Endodermal cell (in vitro differentiated cells): ENCODE results near the gene ATP5MC2. TPM values are rescaled to one million over a fixed set of nuclear protein-coding genes. Genes with fewer than 3 reads are reported as not detected.
"Not testable (repeated sequence)": the region's sequence is repeated elsewhere in the genome, so short reads cannot be mapped to it uniquely, and the experiment has no call there.

Source experiments
- DNase-seq: peaks from one replicate; pipeline ENCODE4 v3.0.0-alpha.2; 2017
- H3K27ac ChIP-seq: 2 replicates; pipeline ENCODE4 v1.5.1; 2013; ENCODE audit warnings: mild to moderate bottlenecking, low read depth, low read length, moderate library complexity
- H3K27me3 ChIP-seq: 2 replicates; pipeline ENCODE4 v1.6.1; 2013; ENCODE audit warnings: mild to moderate bottlenecking, low read length, moderate library complexity; ENCODE audit not compliant: insufficient read depth, control insufficient read depth, poor library complexity, severe bottlenecking
- H3K36me3 ChIP-seq: 2 replicates; pipeline ENCODE4 v1.7.0; 2013; ENCODE audit warnings: mild to moderate bottlenecking, low read length, moderate library complexity; ENCODE audit not compliant: control insufficient read depth, insufficient read depth
- H3K4me1 ChIP-seq: one replicate; pipeline ENCODE4 v1.7.0; 2013; ENCODE audit warnings: low read length; ENCODE audit not compliant: control insufficient read depth, insufficient read depth
- H3K4me3 ChIP-seq: 2 replicates; pipeline ENCODE4 v1.5.1; 2013; ENCODE audit warnings: mild to moderate bottlenecking, low read length, moderate library complexity
- H3K9ac ChIP-seq: 2 replicates; pipeline ENCODE4 v1.6.1; 2013; ENCODE audit warnings: mild to moderate bottlenecking, low read length, moderate library complexity; ENCODE audit not compliant: poor library complexity, severe bottlenecking; ENCODE audit errors: extremely low read depth
- H3K9me3 ChIP-seq: 2 replicates; pipeline ENCODE4 v1.6.1; 2013; ENCODE audit warnings: mild to moderate bottlenecking, low read length, moderate library complexity; ENCODE audit not compliant: control insufficient read depth
- H3K27ac Mint-ChIP-seq: 2 replicates; pipeline ENCODE4 v1.8.0; 2020; ENCODE audit warnings: mixed read lengths
- H3K27me3 Mint-ChIP-seq: 2 replicates; pipeline ENCODE4 v1.8.0; 2021; ENCODE audit warnings: mild to moderate bottlenecking, mixed read lengths; ENCODE audit not compliant: insufficient read depth
- H3K36me3 Mint-ChIP-seq: 2 replicates; pipeline ENCODE4 v1.8.0; 2020; ENCODE audit warnings: low read depth, mixed read lengths
- H3K4me1 Mint-ChIP-seq: 2 replicates; pipeline ENCODE4 v1.8.0; 2020; ENCODE audit warnings: mixed read lengths
- H3K4me3 Mint-ChIP-seq: 2 replicates; pipeline ENCODE4 v1.8.0; 2020; ENCODE audit warnings: mild to moderate bottlenecking, moderate library complexity, mixed read lengths
- H3K9me3 Mint-ChIP-seq: 2 replicates; pipeline ENCODE4 v1.8.0; 2020; ENCODE audit warnings: mild to moderate bottlenecking, mixed read lengths
- WGBS, 2 experiments: methylation state at CpG; one replicate each; pipeline versions ENCODE4 v1.1.5 to v1.1.7; 2013; ENCODE audit warnings: missing lambda C conversion rate in 2 of 2, mixed read lengths in 1 of 2; ENCODE audit not compliant: insufficient coverage in 1 of 2, insufficient read length in 1 of 2; 5-methylcytosine and 5-hydroxymethylcytosine counted together
- total RNA-seq, 2 donors: library from RNA; stranded (reverse); fragmentation: NEBNext Ultra II Directional in 1 of 2; extraction: Animal tissue kit (Norgen Biotek cat#: 25700) in 1 of 2; gene quantifications; 2 replicates in 1 of 2; 3 replicates in 1 of 2; pipeline ENCODE4 v1.2.1, GENCODE V29; 2021
- TF ChIP-seq, protein P1 (sequence below): fragments of 200-600 bp; sonication (generic); conservative IDR thresholded peaks from 2 replicates; pipeline ENCODE4 v1.5.0; 2021; ENCODE audit warnings: antibody characterized with exemption, mild to moderate bottlenecking

Gene ATP5MC2
- total RNA-seq, 2 donors from 2014 or later, result 299 to 307 TPM

DNA sequence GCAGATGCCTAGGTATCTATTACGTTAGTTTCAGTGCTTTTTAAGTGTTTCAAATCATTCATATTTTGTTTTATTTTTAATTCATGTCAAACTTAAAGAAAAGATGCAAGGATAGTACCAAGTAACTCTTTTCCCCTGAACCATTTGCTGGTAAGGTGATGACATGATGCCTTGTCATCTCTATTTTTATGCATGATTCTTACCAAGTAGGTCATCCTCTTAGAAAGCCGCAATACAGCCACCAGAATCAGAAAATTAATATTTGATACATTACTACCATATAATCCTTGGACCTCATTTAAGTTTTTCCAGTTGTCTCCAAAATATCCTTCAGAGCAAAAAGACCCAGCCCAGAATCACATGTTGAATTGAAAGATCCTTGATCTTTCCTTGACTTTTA, 22.3 kb downstream of the ATP5MC2 start:
- Mint-ChIP-seq H3K27me3 (no peaks in the 10 kb centered on the region), H3K4me3 (no peak overlapping the region)

DNA sequence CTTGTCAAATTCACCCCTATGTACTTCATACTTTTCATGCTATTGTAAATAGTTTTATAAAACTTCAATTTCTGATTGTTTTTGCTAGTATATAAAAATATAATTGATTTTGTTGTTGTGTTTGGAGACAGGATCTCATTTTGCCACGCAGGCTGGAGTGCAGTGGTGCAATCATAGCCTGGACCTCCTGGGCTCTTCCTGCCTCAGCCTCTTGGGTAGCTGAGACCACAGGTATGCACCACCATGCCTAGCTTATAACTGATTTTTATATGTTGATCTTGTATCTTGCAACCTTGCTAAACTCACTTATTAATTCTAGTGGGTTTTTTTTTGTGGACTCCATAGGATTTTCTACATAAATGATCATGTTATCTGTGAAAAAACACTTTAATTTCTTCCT, 23.5 kb downstream of the ATP5MC2 start:
- Mint-ChIP-seq H3K36me3 (no peaks in the 10 kb centered on the region), H3K9me3 (no peaks in the 10 kb centered on the region), H3K4me1 (peaks cover 6% of the 10 kb centered on the region), H3K4me3 (no peak overlapping the region), H3K27ac (no peak overlapping the region), H3K27me3 (no peaks in the 10 kb centered on the region)
- Histone ChIP-seq H3K9me3 (no peaks in the 10 kb centered on the region), H3K4me1 (no peaks in the 10 kb centered on the region), H3K9ac (no peak overlapping the region), H3K36me3 (no peaks in the 10 kb centered on the region), H3K4me3 (no peak overlapping the region), H3K27me3 (no peaks in the 10 kb centered on the region), H3K27ac (no peak overlapping the region)
- 91% methylated on average over 1 of the region's 1 CpG; no CpG with 5 or more reads in 1 of the 2 experiments for WGBS, 2 experiments
- TF ChIP-seq, protein P1, sequence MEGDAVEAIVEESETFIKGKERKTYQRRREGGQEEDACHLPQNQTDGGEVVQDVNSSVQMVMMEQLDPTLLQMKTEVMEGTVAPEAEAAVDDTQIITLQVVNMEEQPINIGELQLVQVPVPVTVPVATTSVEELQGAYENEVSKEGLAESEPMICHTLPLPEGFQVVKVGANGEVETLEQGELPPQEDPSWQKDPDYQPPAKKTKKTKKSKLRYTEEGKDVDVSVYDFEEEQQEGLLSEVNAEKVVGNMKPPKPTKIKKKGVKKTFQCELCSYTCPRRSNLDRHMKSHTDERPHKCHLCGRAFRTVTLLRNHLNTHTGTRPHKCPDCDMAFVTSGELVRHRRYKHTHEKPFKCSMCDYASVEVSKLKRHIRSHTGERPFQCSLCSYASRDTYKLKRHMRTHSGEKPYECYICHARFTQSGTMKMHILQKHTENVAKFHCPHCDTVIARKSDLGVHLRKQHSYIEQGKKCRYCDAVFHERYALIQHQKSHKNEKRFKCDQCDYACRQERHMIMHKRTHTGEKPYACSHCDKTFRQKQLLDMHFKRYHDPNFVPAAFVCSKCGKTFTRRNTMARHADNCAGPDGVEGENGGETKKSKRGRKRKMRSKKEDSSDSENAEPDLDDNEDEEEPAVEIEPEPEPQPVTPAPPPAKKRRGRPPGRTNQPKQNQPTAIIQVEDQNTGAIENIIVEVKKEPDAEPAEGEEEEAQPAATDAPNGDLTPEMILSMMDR, result no peak
- DNase-seq, result no peak

More for the DNA sequence above, 22.3 kb downstream of the ATP5MC2 start:
- no peak overlapping the region for H3K9ac ChIP-seq
- TF ChIP-seq, protein P1, result no peak
- no peak overlapping the region for H3K27ac Mint-ChIP-seq
- H3K36me3 ChIP-seq, result no peaks in the 10 kb centered on the region
- no peaks in the 10 kb centered on the region for H3K9me3 Mint-ChIP-seq
- H3K9me3 ChIP-seq, result no peaks in the 10 kb centered on the region
- H3K36me3 Mint-ChIP-seq, result no peaks in the 10 kb centered on the region
- no peak overlapping the region for H3K27ac ChIP-seq
- no peak for DNase-seq
- no peak overlapping the region for H3K4me3 ChIP-seq
- H3K27me3 ChIP-seq, result no peaks in the 10 kb centered on the region
- WGBS, 2 experiments, result 94 to 100% methylated on average over 1 to 2 of the region's 2 CpGs
- H3K4me1 Mint-ChIP-seq, result peaks cover 13% of the 10 kb centered on the region
- H3K4me1 ChIP-seq, result peaks cover 5% of the 10 kb centered on the region

DNA sequence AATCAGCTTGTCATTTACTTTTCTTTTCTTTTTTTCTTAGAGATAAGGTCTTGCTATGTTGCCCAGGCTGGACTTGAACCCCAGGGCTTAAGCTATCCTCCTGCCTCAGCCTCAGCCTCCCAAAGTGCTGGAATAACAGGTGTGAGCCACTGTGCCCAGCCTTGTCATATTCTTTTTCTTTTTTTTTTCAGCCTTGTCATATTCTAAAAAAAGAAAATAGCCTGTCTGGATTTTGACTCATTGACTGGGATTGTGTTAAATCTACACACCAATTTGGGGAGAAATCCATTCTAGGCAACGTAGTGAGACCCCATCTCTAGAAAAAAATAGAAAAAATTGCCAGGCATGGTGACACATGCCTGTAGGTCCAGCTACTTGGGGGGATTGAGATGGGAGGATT, 24.1 kb downstream of the ATP5MC2 start:
- H3K27ac Mint-ChIP-seq, result no peak overlapping the region
- peaks cover 1% of the 10 kb centered on the region for H3K4me1 Mint-ChIP-seq
- WGBS, 2 experiments, result 79% methylated on average over 1 of the region's 1 CpG; no CpG with 5 or more reads in 1 of the 2 experiments
- Histone ChIP-seq H3K4me1 (no peaks in the 10 kb centered on the region), H3K36me3 (no peaks in the 10 kb centered on the region), H3K9ac (no peak overlapping the region), H3K27me3 (no peaks in the 10 kb centered on the region), H3K4me3 (no peak overlapping the region), H3K9me3 (no peaks in the 10 kb centered on the region), H3K27ac (no peak overlapping the region)
- H3K4me3 Mint-ChIP-seq, result no peak overlapping the region
- no peaks in the 10 kb centered on the region for H3K36me3 Mint-ChIP-seq
- H3K9me3 Mint-ChIP-seq, result no peaks in the 10 kb centered on the region
- TF ChIP-seq, protein P1, result no peak
- DNase-seq, result no peak
- H3K27me3 Mint-ChIP-seq, result no peaks in the 10 kb centered on the region

DNA sequence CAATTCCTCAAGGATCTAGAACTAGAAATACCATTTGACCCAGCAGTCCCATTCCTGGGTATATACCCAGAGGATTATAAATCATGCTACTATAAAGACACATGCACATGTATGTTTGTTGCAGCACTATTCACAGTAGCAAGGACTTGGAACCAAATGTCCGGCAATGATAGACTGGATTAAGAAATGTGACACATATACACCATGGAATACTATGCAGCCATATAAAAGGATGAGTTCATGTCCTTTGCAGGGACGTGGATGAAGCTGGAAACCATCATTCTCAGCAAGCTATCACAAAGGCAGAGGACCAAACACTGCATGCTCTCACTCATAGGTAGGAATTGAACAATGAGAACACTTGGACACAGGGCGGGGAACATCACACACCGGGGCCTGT, 29.6 kb downstream of the ATP5MC2 start:
- not testable (repeated sequence) for DNase-seq, H3K9ac ChIP-seq, H3K36me3 Mint-ChIP-seq, H3K27ac ChIP-seq, H3K27ac Mint-ChIP-seq, H3K4me1 Mint-ChIP-seq, H3K27me3 Mint-ChIP-seq, H3K9me3 Mint-ChIP-seq, H3K9me3 ChIP-seq, H3K4me3 Mint-ChIP-seq, H3K36me3 ChIP-seq, H3K4me1 ChIP-seq, H3K27me3 ChIP-seq, H3K4me3 ChIP-seq
- WGBS, 2 experiments, result 98 to 100% methylated on average over 1 to 4 of the region's 4 CpGs
